SKM-1 treated with dmso at 0.1 percent for 144 hours (cell line): Measurements from ENCODE around the gene SALL3.

ENCODE experiments used
- DNase-seq: peaks from one replicate; lab custom pipeline; 2025; ENCODE audit not compliant: unreplicated experiment; lab: John Stamatoyannopoulos, UW

Gene SALL3

DNA sequence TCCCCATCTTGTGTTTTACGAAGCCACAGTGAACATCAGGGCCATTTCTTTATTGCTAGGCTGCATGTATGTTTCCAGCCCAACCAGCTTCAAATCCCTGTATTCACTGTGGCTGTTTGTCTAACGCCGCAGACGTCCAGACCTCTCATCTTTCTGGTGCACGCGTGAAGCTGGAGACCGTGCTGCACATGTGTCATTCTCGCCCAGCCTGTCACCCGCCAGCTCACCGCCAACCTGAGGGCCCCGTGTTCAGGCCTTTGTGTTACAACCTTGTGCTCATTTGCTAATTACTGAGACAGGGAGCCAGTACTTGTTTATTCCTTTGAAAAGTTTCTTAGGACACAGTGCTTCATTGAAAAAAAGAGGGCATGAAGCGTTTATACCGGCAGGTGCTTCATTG, 21.4 kb downstream of the SALL3 start:
- no peak for DNase-seq

DNA sequence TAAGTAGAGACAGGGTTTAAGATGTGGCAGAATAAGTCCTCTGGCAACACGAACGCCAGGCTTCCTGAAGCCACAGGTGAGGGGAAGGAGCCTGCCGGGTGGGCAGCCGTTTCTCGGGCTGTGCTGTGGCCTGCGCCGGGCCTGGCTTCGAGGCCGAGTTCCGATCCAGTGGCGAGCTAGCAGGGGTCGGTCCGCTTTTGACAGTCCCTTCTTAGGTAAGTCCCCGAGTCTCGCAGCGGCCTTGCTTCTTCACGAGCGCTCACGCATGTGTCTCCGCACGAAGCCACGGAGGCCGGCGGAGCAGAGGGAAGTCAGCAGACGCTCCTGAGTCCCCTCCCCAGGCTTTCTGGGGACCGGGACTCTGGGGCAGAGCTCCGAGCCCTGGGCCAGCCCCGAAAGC, 26.0 kb downstream of the SALL3 start:
- no peak for DNase-seq

DNA sequence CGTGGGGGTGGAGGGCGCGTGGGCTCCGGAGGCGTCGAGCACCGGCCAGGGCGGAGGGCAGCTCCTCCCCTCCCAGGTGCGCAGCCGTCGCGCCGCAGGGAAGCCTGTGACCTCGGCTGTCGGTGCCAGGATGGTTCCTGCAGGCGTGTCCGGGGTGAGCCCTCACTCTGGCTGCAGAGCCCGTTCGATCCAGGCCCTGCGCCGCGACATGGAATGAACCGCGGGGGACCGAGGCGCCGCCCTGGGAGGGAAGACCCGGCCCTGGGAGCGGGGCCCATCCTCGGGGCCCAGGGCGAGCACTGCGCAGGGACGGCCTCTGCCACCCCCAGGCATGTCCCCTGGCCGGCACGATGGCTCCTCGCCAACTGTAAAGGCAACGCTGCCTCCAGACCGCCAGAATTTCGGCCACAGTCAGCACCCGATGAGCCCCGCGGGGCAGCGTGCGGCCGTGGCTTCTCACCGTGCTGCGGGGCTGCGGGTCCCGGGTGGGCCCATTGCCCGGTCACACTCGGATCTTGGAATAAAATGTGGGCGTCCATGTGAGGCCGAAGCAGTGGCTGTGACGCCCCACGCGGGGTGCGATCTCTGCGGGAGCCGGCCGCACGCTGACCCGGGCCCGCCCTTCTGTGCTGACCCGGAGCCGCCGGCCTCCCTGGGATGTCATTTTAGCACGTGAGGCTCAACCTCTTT, 26.6 kb downstream of the SALL3 start:
- DNase-seq = no peak

DNA sequence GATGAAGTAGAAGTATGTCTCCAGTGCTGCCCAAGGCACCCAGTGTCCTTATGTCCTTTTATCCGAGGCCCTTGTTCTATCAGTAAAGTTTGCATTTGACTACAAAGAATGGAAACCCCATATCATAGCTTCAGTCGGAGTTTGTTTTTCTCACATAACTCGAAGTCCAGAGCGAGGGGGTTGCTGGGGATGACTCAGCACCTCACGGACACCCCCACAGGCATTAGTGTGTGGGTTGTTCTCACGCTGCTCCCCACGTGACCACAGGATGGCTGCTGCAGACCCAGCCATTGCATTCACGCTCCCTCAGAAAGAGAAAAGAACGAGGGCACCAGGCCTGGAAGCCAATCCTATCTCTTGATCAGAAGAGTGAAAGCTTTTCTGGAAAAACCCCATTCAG, 27.8 kb downstream of the SALL3 start:
- no peak for DNase-seq

DNA sequence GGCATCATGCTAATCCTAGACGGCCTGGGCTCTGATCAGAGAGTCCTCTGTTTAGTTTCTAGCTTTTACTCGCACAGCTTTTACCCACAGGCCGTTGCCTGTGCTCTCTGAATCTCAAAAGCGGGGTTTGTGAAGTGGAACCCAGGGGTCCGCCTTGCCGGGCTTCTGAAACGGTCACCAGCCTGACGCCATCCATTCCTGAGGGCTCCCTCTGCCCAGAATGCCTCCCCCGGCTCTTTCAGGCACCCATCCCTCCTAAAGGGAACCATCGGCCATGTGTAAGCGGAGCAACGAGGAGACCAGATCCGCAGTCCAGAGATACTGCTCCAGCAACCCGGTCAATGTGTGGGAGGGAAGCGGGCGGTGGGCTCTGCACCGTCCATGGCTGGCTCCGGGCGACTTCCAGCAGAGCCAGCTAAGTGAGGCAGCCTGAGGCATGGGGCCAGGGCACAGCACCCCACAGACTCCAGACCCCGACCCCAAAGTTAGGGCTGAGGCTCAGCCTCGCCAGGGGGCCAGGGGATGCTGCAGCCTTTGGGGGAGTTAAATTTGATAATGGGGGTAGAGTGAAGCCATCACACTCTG, 28.8 kb downstream of the SALL3 start:
- no peak for DNase-seq

DNA sequence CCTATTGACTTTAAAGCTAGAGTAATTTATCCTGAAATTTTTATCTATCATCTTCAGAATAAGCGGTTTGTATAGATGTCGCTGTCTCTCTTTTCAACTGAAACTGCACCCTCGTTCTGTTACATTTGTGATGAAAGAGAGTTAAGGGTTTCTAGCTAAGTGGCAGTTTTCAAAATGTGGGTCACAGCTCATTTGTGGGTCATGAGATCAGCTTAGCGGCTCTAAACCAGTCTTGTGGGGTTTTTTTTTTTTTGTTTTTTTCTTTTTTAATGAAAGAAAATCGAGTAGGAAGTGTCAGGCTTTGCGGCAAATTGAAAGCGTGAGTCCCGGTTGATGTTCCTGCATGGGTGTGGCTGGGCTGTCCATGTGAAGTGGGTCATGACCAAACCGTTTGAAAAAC, 31.2 kb downstream of the SALL3 start:
- DNase-seq = no peak

DNA sequence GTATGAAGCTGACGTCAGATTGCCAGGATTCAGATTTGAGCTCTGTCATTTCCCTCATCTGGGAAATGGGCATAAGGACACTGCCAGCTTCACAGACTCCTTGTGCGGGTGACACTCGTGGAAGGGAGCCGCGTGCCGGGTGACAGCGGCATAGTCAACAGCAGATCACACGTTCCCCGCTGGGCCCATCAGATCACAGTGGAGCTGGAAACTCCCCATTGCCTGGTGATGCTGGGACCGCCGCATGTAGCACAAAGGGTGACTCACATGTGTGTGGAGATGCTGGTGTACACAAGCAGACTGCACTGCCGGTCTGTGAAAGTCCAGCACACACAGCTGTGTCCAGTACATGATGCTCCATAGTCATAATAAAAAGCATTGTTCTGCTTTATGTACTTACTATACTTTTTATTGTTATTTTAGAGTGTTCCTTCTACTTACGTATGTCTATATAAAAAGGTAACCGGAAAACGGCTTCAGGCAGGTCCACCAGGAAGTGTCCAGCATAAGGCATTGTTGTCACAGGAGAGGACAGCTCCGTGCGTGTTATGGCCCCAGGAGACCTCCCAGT, 31.8 kb downstream of the SALL3 start:
- no peak for DNase-seq

DNA sequence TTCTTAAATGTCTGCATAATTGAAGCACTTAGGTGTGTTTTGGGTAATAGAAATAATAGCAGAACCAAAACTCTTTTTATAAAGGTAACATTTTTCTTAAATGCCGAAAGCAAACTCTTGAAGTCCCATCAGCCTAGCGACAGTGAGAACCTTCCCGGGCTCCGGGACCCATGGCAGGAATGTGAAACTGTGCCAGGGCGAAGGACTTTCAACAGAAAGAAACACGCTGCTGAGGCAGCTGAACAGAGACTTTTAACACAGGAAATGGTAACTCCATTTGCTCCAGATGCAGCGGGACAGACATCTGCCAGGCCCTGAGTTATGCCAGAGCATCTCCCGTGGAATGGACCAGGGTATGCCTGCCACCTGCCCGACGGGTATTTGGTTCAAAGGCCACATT, 34.3 kb downstream of the SALL3 start:
- DNase-seq = no peak

DNA sequence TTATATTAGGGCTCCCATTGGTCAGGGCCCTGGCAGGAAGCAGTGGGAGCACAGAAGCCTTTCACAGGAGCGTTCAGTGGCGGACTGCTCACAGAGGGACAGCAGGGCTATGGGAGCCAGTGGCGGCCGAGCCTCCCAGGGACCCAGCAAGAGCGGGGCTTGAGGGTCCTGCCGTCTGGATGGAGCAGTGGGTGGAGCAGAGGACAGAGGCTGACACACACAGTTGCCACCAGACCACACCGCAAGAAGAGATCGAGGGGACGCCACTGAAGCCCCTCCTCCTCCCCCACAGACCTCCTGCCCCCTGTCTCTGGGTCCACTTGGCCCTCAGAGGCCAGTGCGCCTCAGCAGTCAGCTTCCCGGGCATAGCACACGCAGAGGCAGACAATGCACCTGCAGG, 39.3 kb downstream of the SALL3 start:
- no peak for DNase-seq

DNA sequence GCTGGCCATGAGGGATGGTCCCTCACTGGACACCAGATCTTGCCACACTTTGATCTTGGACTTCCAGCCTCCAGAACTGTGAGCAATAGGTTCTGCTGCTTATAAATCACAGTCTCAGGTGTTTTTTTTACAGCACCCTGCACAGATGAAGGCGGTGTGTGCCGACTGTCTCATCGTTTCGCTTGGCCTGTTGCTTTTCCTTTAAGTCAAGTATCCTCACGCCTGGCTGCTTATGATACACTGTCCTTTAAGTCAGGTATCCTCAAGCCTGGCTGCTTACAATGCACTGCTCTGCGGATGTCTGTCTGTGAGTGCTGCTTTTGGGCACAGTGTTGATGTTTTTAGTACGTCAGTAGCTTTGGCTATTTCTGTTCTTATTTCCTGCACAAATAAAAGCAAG, 40.3 kb downstream of the SALL3 start:
- DNase-seq = no peak

DNA sequence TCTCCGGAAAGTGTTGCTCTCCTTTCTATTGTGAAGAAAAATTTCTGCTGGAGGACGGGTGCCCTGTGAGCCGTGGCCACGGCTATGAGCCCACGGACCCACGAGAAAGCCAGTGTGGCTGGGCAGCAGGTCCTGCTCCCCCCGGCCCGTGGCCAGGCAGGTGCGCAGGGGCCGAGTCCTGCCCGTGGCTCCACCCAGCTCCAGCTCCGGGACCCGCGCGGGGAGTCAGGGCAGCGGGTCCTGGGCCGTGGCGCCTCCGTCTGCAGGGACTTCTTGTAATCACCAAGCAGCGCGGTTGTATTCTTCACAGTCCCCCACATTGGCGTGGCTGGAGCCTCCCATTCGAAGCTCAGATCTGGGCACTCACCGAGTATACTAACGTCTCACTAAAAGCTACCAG, 43.0 kb downstream of the SALL3 start:
- no peak for DNase-seq

DNA sequence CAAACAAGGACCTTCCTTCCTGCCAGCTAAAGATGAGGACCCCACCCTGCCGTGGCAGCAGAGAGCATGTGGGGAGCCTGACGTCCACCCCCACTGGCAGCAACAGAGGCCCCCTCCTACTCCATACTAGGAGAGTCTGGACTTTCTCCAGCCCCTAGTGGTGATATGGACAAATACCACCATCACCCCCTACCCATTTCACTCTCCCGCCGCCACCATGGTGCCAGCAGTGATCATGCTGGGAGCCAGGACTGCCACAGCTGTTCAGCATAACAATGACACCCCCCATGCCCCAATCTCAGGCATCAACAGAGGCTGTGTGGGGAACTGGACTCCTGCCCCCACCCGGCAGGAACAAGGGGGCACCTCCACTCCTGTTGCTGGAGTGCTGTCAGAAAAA, 46.9 kb downstream of the SALL3 start:
- DNase-seq = no peak

DNA sequence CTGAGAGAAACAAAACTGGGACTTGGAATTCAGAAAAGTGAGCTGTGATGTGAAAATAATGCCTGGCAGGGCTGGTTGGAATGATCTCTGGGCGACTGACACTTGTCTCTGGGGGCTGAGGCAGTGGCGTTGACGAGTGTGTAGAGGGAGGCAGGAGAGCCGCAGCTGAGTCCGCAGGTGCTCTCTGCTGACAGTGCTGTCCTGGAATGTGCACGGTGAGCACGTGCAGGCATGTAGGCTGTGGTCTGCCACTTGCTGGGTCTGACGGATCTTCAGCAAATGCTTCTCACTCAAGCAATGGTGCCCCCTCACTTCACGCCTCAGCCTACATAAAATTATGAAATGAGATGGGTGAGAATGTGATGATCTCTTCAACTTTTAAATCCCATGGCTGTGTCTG, 51.1 kb downstream of the SALL3 start:
- DNase-seq = no peak

DNA sequence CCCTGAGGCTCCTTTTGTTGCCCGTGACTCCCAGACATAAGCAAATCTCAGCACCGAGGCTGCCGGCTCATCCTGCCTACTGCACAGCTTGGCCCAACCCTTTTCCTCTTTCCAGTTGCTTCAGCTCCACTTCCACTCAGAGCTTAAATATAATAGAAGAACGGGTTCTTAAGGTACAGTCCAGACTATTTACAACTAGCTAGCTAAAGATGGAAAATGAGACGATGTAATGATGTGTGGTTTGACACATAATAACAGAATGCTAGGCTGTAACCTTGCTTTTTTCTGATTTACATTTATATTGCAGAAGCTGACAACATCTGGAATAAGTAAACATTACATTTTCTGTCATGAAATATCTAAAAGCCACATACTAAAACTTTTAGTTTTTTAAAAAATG, 62.7 kb downstream of the SALL3 start:
- no peak for DNase-seq

DNA sequence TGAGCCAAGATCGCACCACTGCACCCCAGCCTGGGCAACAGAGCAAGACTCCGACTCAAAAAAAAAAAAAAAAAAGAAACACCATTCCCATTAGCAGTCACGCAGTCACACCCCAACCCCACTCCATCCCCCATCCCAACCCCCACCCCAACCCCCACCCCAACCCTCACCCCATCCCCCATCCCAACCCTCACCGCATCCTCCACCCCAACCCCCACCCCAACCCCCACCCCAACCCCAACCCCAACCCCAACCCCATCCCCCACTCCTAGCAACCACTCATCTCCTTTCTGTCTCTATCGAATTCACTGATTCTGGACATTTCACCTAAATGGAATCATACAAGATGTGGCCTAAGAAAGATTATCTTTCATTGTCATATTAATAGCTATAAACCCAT, 63.7 kb downstream of the SALL3 start:
- no peak for DNase-seq

DNA sequence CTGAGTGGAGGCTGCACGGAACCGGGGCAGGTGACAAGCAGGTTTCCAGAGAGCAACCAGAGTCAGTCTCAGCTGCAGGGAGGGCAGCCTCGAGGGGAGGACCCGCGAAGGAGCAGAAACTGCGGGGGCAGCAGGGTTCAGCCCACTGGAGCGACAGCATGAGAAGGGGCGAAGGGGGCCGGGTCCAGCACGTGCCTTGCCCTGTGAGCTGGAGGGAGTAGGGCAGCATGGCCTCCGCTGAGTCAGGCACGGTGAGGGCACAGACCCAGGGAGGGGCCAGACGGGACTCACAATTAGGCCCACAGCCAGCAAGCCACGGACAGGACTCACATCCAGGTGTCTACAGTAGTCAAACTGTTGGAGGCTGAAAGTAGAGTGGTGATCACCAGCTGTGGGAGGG, 66.9 kb downstream of the SALL3 start:
- no peak for DNase-seq

DNA sequence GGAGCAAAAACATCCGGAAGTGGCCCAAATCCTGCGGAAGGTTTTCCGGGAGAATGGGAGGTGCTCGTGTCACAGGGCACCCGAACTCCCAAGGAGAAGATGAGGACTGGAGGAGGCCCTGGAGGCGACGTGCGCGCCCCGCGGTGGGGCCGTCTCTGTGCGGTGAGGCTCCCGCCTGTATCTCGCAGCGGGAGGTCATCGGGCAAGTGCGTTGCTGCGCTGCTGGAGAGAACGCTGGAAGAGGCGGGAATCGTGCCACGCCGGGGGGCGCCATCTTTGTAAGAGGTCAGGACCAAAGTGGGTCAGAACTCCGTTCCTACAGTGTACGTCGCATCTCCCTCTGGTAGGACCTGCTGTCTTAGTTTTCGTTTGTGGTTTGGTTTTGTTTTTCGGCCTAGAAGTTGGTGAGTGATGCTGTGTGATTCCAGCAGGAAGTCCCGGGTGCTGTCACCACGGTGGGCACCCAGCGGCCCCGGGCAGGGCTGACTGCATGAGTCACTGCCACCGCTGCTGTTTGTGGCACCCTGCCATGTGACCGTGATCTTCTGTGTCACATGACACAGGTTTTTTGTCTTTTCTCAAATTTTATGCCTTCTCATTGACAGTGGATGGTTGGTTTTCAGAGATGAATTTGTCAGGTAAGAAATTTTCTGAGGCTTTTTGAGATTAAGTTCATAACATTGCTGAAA, 68.1 kb downstream of the SALL3 start:
- DNase-seq = no peak

DNA sequence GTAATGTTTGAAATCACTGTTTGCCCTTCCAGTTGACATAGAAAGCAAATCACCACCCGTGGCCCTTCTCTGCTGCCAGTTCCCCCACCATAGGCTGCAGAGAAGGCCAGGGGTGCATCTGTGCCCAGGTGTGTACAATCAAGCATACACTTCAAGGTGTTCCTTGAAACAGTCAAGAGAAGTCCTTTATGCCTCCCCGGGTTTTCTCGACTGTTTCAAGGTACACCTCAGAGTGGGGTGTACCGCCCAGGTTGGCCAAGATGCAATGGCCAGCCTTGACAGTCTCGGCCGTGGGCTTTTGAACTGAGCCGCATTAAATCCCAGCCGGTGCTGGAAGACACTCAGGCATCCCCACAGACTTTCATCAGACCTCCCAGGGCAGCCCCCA, 68.6 kb downstream of the SALL3 start:
- DNase-seq = no peak

DNA sequence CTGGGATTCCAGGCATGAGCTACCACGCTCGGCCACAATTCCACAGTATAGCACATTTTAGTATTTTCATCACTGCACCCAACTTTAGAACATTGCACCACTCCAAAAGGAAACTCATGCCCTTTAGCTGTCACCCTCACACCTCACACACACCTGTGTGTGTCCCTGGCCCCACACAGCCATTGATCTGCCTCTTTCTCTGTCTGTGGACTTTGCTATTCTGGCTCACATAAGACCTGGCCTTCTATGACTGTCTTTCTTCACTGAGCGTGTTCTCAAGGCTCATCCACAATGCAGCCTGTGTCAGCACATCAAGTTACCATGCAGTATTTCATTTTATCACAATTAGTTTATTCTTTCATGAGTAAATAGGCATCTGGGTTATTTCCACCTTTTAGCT, 69.9 kb downstream of the SALL3 start:
- no peak for DNase-seq
